Thymus (tissue), 11 donors: Measurements from ENCODE around the gene MBOAT2. TPM values are rescaled to one million over a fixed set of nuclear protein-coding genes. Genes with fewer than 3 reads are reported as not detected.

Experiments
- DNase-seq, 9 donors: peaks; one replicate each; pipeline ENCODE4 v3.0.0-alpha.2; 2013; ENCODE audit warnings: low spot score in 9 of 9, low read depth in 6 of 9, missing footprints in 1 of 9
- H3K27ac ChIP-seq, 2 donors: one replicate each; pipeline ENCODE4 v1.5.1; 2013; ENCODE audit warnings: control low read depth in 1 of 2, low read depth in 1 of 2, low read length in 1 of 2, mild to moderate bottlenecking in 1 of 2, moderate library complexity in 1 of 2
- H3K27me3 ChIP-seq, 2 donors: one replicate each; pipeline ENCODE4 v1.5.1; 2013; ENCODE audit warnings: low read length in 1 of 2; ENCODE audit not compliant: control insufficient read depth in 2 of 2, insufficient read depth in 1 of 2
- H3K36me3 ChIP-seq, 2 donors: one replicate each; pipeline ENCODE4 v1.5.1; 2013; ENCODE audit warnings: low read length in 1 of 2, mild to moderate bottlenecking in 1 of 2, moderate library complexity in 1 of 2; ENCODE audit not compliant: control insufficient read depth in 2 of 2, insufficient read depth in 2 of 2
- H3K4me1 ChIP-seq, 2 donors: one replicate each; pipeline ENCODE4 v1.5.1; 2013; ENCODE audit warnings: low read length in 2 of 2; ENCODE audit not compliant: control insufficient read depth in 2 of 2, insufficient read depth in 2 of 2
- H3K4me3 ChIP-seq, 2 donors: one replicate each; pipeline ENCODE4 v1.5.1; 2013; ENCODE audit warnings: low read length in 2 of 2, control low read depth in 1 of 2, mild to moderate bottlenecking in 1 of 2
- H3K9me3 ChIP-seq, 2 donors: one replicate each; pipeline ENCODE4 v1.5.1; 2013; ENCODE audit warnings: low read length in 1 of 2, mild to moderate bottlenecking in 1 of 2; ENCODE audit not compliant: control insufficient read depth in 2 of 2, insufficient read depth in 1 of 2
- WGBS: extraction: QIAGEN DNeasy Blood & Tissue Kit; methylation state at CpG from one replicate; pipeline ENCODE4 v1.1.7; 2013; 5-methylcytosine and 5-hydroxymethylcytosine counted together
- polyA plus RNA-seq: library from polyadenylated mRNA; stranded (reverse); fragments of 200-250 nt; gene quantifications from one replicate; pipeline ENCODE4 v1.2.3, GENCODE V29; 2013
- total RNA-seq: library from RNA; stranded (reverse); fragments of 120-200 nt; gene quantifications from one replicate; pipeline ENCODE4 v1.2.4, GENCODE V29; 2013
- donor health status: healthy.

Gene MBOAT2
- total and polyA plus RNA-seq, 2 donors, result 6.0 to 17.2 TPM

DNA sequence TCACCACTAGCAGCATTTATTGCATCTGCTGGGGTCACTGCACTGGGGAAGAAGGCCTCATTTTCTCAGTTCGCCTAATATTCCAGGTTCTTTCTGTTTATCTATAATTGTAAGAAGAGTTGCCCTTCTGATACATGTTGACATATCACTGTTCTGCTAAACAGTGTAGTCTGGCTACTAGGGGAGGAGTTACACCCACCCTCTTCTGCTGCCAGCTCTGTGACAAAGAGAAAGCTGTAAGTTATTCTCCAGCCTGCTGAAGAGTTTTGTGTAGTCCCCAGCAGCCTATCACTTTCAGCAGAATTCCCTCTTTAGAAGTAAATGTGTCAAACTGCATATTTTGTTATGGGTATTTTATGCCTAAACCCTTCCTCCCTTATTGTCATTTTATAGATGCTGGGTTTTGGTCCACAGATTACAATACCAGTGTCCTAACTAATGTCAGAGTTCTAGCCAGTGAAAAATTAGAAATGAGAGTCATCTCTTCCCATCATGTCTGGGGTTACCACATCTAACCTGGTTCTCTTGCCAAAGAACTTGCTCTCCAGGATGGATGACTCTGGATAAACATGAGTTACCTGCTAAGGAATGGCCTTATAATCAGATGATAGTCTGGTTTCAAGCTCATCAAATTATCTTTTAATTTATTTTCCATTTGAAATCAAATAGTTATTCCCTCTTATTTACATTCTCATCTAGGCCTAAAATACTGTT, 5.6 kb upstream of the MBOAT2 start:
- no peak for DNase-seq
- Histone ChIP-seq H3K9me3 (no peaks in the 10 kb centered on the region), H3K36me3 (no peaks in the 10 kb centered on the region), H3K4me1 (peaks cover 3 to 4% of the 10 kb centered on the region in 2 donors), H3K27me3 (no peaks in the 10 kb centered on the region), H3K4me3 (no peak overlapping the region), H3K27ac (no peak overlapping the region)
- 98% methylated on average over 1 of the region's 1 CpG for whole genome bisulfite sequencing

GRCh38 chr2:9006368-9006767, 2.9 kb upstream of the MBOAT2 start:
- no peak for DNase-seq
- Histone ChIP-seq H3K27me3 (peaks cover 0 to 3% of the 10 kb centered on the region in 2 donors), H3K4me3 (no peak overlapping the region), H3K4me1 (peaks cover 12 to 14% of the 10 kb centered on the region in 2 donors), H3K36me3 (no peaks in the 10 kb centered on the region), H3K9me3 (no peaks in the 10 kb centered on the region), H3K27ac (no peak overlapping the region)
- 97% methylated on average over 3 of the region's 3 CpGs for WGBS

- peaks cover 12 to 14% of the 10 kb centered on the region in 2 donors for H3K4me1 ChIP-seq
- no peaks in the 10 kb centered on the region for H3K36me3 ChIP-seq
- peak in 1 of 9 donors; percentile 6 for DNase-seq
- no peaks in the 10 kb centered on the region for H3K9me3 ChIP-seq
- peak overlapping the region; percentile 5 to 47 for H3K27ac ChIP-seq
- 29% methylated on average over 25 of the region's 25 CpGs for WGBS
- H3K27me3 ChIP-seq, result peaks cover 0 to 3% of the 10 kb centered on the region in 2 donors
- H3K4me3 ChIP-seq, result peak overlapping the region; percentile 55 to 64
Measured at GRCh38 chr2:9004338-9005204, 1.1 kb upstream of the MBOAT2 start.

DNA sequence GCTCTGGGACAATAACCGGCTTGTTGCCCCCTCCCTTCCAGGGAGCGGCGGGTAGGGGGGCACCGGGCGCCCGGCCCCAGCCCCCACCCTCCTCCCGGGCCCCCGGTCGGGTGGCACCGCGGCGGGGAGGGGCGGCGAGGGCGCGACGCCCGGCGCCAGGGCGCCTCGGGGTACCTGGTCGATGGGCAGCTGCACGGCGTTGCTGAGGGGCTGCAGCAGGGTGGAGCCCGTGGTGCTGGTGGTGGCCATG, 193 bp downstream of the MBOAT2 start:
- no peaks in the 10 kb centered on the region for H3K36me3 ChIP-seq
- peaks cover 12 to 14% of the 10 kb centered on the region in 2 donors for H3K4me1 ChIP-seq
- H3K4me3 ChIP-seq, result peak overlapping the region; percentile 52 to 55
- H3K27me3 ChIP-seq, result peaks cover 0 to 3% of the 10 kb centered on the region in 2 donors
- WGBS, result under 1% methylated on average over 25 of the region's 25 CpGs
- peak in 1 of 9 donors; percentile 13 for DNase-seq
- no peaks in the 10 kb centered on the region for H3K9me3 ChIP-seq
- H3K27ac ChIP-seq, result no peak overlapping the region

DNA sequence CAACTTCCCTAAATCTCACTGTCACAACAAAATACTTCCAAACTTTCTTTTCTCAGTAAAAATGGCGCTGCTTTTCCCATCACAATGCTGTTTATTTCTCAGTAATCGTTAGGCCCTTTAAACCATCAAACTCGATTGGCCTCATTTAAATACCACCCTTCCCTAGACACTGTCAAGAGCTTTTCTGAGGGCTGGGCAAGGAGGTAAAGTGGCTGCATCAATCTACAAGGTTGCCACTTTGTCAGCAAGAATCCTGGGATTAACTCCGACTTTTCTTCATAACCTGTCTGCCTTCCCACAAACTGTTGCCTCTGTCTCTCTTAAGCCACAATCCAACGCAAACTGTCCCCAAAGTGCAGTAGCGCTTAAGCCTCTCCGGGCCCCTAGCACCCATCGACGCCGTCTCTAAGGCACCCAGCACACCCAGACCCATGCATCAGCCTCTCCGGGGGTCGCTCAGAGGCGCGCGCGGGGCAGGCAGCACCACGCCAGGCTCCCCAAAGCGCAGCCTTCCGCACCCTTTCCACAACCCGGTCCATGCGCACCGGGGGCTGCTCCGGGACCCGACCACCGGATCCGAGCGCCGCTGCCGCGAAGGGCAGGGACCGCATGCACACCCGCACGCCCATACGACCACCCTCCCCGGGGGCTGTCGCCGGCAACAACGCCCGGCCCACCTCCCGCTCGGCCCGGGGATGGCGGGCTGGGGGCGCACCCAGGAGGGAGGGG, 683 bp downstream of the MBOAT2 start:
- DNase-seq, result peak in 5 of 9 donors; percentile 14 to 54 (median 24)

DNA sequence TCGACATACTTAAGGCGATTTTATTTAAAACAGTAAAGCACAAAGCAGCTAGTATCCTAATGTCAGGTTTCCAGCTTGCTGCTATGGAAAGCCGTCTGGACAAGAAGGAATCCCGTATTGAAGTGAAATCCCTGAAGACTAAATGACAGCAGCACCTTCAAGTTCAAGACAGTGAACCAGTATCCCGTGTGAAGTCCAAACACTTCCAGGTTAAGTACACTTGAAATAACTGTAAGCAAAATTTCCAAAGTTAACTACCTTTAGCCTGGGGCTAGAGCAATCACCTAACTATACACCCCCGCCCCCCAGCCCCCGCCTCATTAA, 1.2 kb downstream of the MBOAT2 start:
- Histone ChIP-seq H3K4me3 (peak overlapping the region in 1 of 2 donors; percentile 52), H3K4me1 (peaks cover 12 to 14% of the 10 kb centered on the region in 2 donors), H3K27me3 (peaks cover 0 to 3% of the 10 kb centered on the region in 2 donors), H3K27ac (no peak overlapping the region), H3K36me3 (no peaks in the 10 kb centered on the region), H3K9me3 (no peaks in the 10 kb centered on the region)
- WGBS, result 81% methylated on average over 7 of the region's 7 CpGs
- no peak for DNase-seq

More for the DNA sequence above, 683 bp downstream of the MBOAT2 start:
- Histone ChIP-seq H3K36me3 (no peaks in the 10 kb centered on the region), H3K27me3 (peaks cover 0 to 3% of the 10 kb centered on the region in 2 donors), H3K27ac (no peak overlapping the region), H3K4me3 (peak overlapping the region; percentile 52 to 55), H3K4me1 (peaks cover 12 to 14% of the 10 kb centered on the region in 2 donors), H3K9me3 (no peaks in the 10 kb centered on the region)
- 3% methylated on average over 44 of the region's 44 CpGs for WGBS

DNA sequence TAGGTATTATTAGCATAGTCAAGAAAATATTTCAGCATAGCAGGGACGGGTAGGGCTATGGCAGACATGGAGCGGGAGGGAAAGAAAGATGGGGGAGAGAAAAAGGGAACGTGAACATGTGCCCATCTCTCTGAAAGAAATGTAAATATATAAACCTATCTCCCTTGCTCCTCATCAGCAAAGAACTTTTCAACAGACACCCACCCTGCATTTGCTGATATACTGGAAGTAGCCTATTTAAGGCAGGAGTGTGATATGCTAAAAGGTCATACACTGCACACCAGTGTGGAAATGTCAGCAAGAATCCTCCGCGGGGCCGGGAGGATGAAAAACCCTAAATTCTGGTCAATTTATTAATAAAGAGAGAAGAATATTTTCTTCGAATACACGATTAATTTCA, 1.7 kb downstream of the MBOAT2 start:
- no peak for DNase-seq
- peaks cover 0 to 3% of the 10 kb centered on the region in 2 donors for H3K27me3 ChIP-seq
- peaks cover 12 to 14% of the 10 kb centered on the region in 2 donors for H3K4me1 ChIP-seq
- no peak overlapping the region for H3K4me3 ChIP-seq
- H3K27ac ChIP-seq, result no peak overlapping the region
- 97% methylated on average over 8 of the region's 8 CpGs for WGBS
- H3K36me3 ChIP-seq, result no peaks in the 10 kb centered on the region
- no peaks in the 10 kb centered on the region for H3K9me3 ChIP-seq

DNA sequence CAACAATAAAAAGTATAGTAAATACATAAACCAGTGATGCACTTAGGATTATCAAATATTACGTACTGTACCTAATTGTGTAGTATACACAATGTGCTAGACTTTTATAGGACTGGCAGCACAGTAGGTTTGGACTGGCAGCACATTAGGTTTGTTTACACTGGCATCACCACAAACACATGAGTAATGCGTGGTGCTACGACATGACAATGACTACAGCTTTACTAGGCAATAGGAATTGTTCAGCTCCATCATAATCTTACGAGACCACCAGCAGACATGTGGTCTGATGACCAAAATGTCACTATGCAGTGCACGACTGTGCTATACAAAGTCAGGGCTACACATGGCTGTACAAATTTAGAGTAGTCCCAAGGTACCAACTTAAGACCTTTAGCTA, 2.3 kb downstream of the MBOAT2 start:
- peaks cover 12 to 14% of the 10 kb centered on the region in 2 donors for H3K4me1 ChIP-seq
- no peak overlapping the region for H3K27ac ChIP-seq
- no peaks in the 10 kb centered on the region for H3K36me3 ChIP-seq
- DNase-seq, result no peak
- H3K9me3 ChIP-seq, result no peaks in the 10 kb centered on the region
- no peak overlapping the region for H3K4me3 ChIP-seq
- H3K27me3 ChIP-seq, result peaks cover 0 to 3% of the 10 kb centered on the region in 2 donors
- WGBS, result 98% methylated on average over 5 of the region's 5 CpGs

DNA sequence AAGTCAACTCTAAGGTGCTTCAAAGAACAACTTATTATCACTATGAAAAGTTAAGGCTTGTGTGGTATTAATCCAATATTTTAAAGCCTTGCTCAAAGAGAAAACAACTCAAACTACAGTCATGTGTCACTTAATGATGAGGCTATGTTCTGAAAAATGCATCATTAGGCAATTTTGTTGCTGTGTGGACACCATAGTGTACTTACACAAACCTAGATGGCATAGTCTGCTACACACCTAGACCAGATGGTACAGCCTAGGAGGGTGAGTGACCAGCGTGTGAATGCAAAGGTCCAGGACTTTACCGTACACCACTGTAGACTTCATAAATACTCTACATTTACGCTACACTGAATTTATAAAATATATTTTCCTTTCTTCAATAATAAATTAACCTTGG, 3.0 kb downstream of the MBOAT2 start:
- H3K4me3 ChIP-seq, result no peak overlapping the region
- H3K27ac ChIP-seq, result no peak overlapping the region
- peaks cover 0 to 3% of the 10 kb centered on the region in 2 donors for H3K27me3 ChIP-seq
- H3K36me3 ChIP-seq, result no peaks in the 10 kb centered on the region
- H3K9me3 ChIP-seq, result no peaks in the 10 kb centered on the region
- WGBS, result 98% methylated on average over 3 of the region's 3 CpGs
- H3K4me1 ChIP-seq, result peaks cover 12 to 14% of the 10 kb centered on the region in 2 donors
- no peak for DNase-seq
